GM12878 (cell line): ENCODE results near the gene PRMT7. TPM values are rescaled to one million over a fixed set of nuclear protein-coding genes. Genes with fewer than 3 reads are reported as not detected.

Source experiments
- CBFB ChIP-seq: IDR thresholded peaks from 2 replicates; pipeline ENCODE4 v1.6.1; 2016; ENCODE audit warnings: antibody characterized with exemption, low read depth
- CBX5 ChIP-seq: sonication (generic); IDR thresholded peaks from 2 replicates; pipeline ENCODE4 v1.6.1; 2016; ENCODE audit warnings: low read depth, moderate library complexity, mild to moderate bottlenecking, inconsistent platforms
- CEBPB ChIP-seq, 2 experiments: fragments of 150-350 bp in 1 of 2; IDR thresholded peaks; 2 replicates each; pipeline ENCODE4 v1.6.1; 2012 to 2014; ENCODE audit warnings: low read depth in 2 of 2, low read length in 2 of 2, borderline replicate concordance in 1 of 2, inconsistent platforms in 1 of 2
- CEBPZ ChIP-seq: fragments of 150-350 bp; IDR thresholded peaks from 2 replicates; pipeline ENCODE4 v1.6.1; 2016; ENCODE audit warnings: low read depth, low read length
- EED ChIP-seq: sonication (generic); IDR thresholded peaks from 2 replicates; pipeline ENCODE4 v1.6.1; 2016; ENCODE audit warnings: antibody characterized with exemption, low read depth
- EGR1 ChIP-seq, 2 experiments: IDR thresholded peaks; 1 replicate in 1 of 2; 2 replicates in 1 of 2; pipeline ENCODE4 v1.6.1; 2011 to 2012; ENCODE audit warnings: low read depth in 2 of 2, low read length in 2 of 2, borderline replicate concordance in 1 of 2, mild to moderate bottlenecking in 1 of 2, moderate library complexity in 1 of 2
- MEF2A ChIP-seq: IDR thresholded peaks from 2 replicates; pipeline ENCODE4 v1.6.1; 2011; ENCODE audit warnings: low read depth, mild to moderate bottlenecking, low read length, moderate library complexity; ENCODE audit not compliant: insufficient read depth
- MTA2 ChIP-seq: fragments of 450-650 bp; IDR thresholded peaks from 2 replicates; pipeline ENCODE4 v1.6.1; 2016; ENCODE audit warnings: low read depth, mild to moderate bottlenecking, moderate library complexity
- MYC ChIP-seq: IDR thresholded peaks from 2 replicates; pipeline ENCODE4 v1.6.1; 2011; ENCODE audit warnings: mild to moderate bottlenecking, low read length, moderate library complexity, inconsistent platforms; ENCODE audit not compliant: insufficient read depth, insufficient replicate concordance, insufficient read length, severe bottlenecking
- NR2F1 ChIP-seq: fragments of 450-650 bp; conservative IDR thresholded peaks from 2 replicates; pipeline ENCODE4 v1.6.1; 2017; ENCODE audit warnings: mild to moderate bottlenecking
- NRF1 ChIP-seq: conservative IDR thresholded peaks from 2 replicates; pipeline ENCODE4 v1.6.1; 2011; ENCODE audit warnings: mild to moderate bottlenecking, low read depth, low read length, improper control_type of control experiment
- PAX5 ChIP-seq: IDR thresholded peaks from 2 replicates; pipeline ENCODE4 v1.6.1; 2011; ENCODE audit warnings: low read depth, low read length, borderline replicate concordance
- PML ChIP-seq: IDR thresholded peaks from 2 replicates; pipeline ENCODE4 v1.6.1; 2012; ENCODE audit warnings: low read length, inconsistent platforms
- POLR2AphosphoS2 ChIP-seq: IDR thresholded peaks from 2 replicates; pipeline ENCODE4 v1.6.1; 2011; ENCODE audit warnings: low read depth, mild to moderate bottlenecking, low read length, improper control_type of control experiment, moderate library complexity
- RAD51 ChIP-seq: fragments of 450-650 bp; IDR thresholded peaks from 2 replicates; pipeline ENCODE4 v1.6.1; 2016; ENCODE audit warnings: moderate library complexity, mild to moderate bottlenecking, inconsistent platforms
- RELA ChIP-seq: fragments of 450-650 bp; IDR thresholded peaks from 2 replicates; pipeline ENCODE4 v1.8.0; 2014; ENCODE audit warnings: borderline replicate concordance; ENCODE audit not compliant: partially characterized antibody
- REST ChIP-seq: IDR thresholded peaks from 2 replicates; pipeline ENCODE4 v1.6.1; 2012; ENCODE audit warnings: mild to moderate bottlenecking, low read depth, low read length
- SKIL ChIP-seq: fragments of 450-650 bp; IDR thresholded peaks from 2 replicates; pipeline ENCODE4 v1.6.1; 2017; ENCODE audit warnings: mild to moderate bottlenecking, low read depth, inconsistent platforms; ENCODE audit not compliant: poor library complexity, severe bottlenecking
- SMC3 ChIP-seq: IDR thresholded peaks from 2 replicates; pipeline ENCODE4 v1.6.1; 2011; ENCODE audit warnings: low read length, improper control_type of control experiment, borderline replicate concordance
- STAT1 ChIP-seq: fragments of 450-650 bp; conservative IDR thresholded peaks from 2 replicates; pipeline ENCODE4 v1.6.1; 2014; ENCODE audit warnings: antibody characterized with exemption, mild to moderate bottlenecking
- WRNIP1 ChIP-seq: IDR thresholded peaks from 2 replicates; pipeline ENCODE4 v1.6.1; 2011; ENCODE audit warnings: low read depth, low read length, improper control_type of control experiment, borderline replicate concordance
- polyA plus RNA-seq, 11 experiments: library from polyadenylated mRNA; depleted of rRNA in 4 of 11; unstranded in 6 of 11; stranded (reverse) in 5 of 11; fragments of >200 nt; fragmentation: Nextera tagmentation in 4 of 11; fragmentation: Illumina TruSeq in 1 of 11; extraction: Ambion mirVana in 4 of 11; extraction: Trizol in 1 of 11; gene quantifications; 1 replicate in 1 of 11; 2 replicates in 10 of 11; pipeline versions ENCODE4 v1.2.1 to v1.2.3, GENCODE V29; 2011 to 2016; ENCODE audit warnings: inconsistent platforms in 2 of 11, missing spikeins in 2 of 11, low read depth in 1 of 11
- total RNA-seq, 4 experiments: library from RNA; depleted of rRNA in 3 of 4; stranded (reverse); fragments of >200 nt in 3 of 4; fragmentation: Illumina TruSeq in 1 of 4; extraction: Trizol in 1 of 4; gene quantifications; 2 replicates each; pipeline versions ENCODE4 v1.2.1 to v1.2.3, GENCODE V29; 2013 to 2021

PRMT7 gene
- total and polyA plus RNA-seq, 10 of the 15 experiments (the other 5 are each of a cell fraction or from before 2014, with no cell fraction given), result 5.1 to 56.1 (median 42.0) TPM

- TF ChIP-seq RAD51 (peak; percentile 30; the same call in 1 of the 2 replicates), NRF1 (no peak), RELA (no peak), CEBPB (IDR thresholded peaks at IDR 0.05; ENCODE audit: borderline replicate concordance in 1 of 2, low read depth in 2 of 2, low read length in 2 of 2) (no peak), CBX5 (no peak), MEF2A (no peak), MYC (no peak), PML (no peak), PAX5 (no peak), REST (no peak), CBFB (peak; percentile 40; the same call in 1 of the 2 replicates), NR2F1 (no peak), MTA2 (peak; percentile 36; the same call in 1 of the 2 replicates), POLR2AphosphoS2 (no peak), EED (no peak), SKIL (no peak), CEBPZ (no peak), EGR1 (IDR thresholded peaks at IDR 0.05; ENCODE audit: borderline replicate concordance in 1 of 2, low read depth in 2 of 2, low read length in 2 of 2) (peak in 1 of 2 experiments; percentile 46; a peak in 1 of 3 replicates), SMC3 (no peak), WRNIP1 (no peak), STAT1 (no peak)
Observed at GRCh38 chr16:68289621-68290329, 21.0 kb upstream of the PRMT7 start (continued).
